Fibroblast of villous mesenchyme (primary cell): ENCODE data around the gene PDXK. TPM values are rescaled to one million over a fixed set of nuclear protein-coding genes. Genes with fewer than 3 reads are reported as not detected.

Experiments used
- DNase-seq: peaks from one replicate; pipeline ENCODE4 v3.0.0-alpha.2; 2010; ENCODE audit warnings: low read depth
- H3K4me3 ChIP-seq: 2 replicates; pipeline ENCODE4 v1.5.1; 2011; ENCODE audit warnings: low read depth, mild to moderate bottlenecking, low read length
- CTCF ChIP-seq: IDR thresholded peaks from 2 replicates; pipeline ENCODE4 v1.5.1; 2012; ENCODE audit warnings: low read depth, mild to moderate bottlenecking, low read length; ENCODE audit not compliant: insufficient read depth
- total RNA-seq: library from RNA; depleted of rRNA; stranded (reverse); fragments of >200 nt; gene quantifications from 2 replicates; pipeline ENCODE4 v1.2.3, GENCODE V29; 2012

PDXK gene
- total RNA-seq, 1 donor: 88.1 TPM

- peak; percentile 61 for DNase-seq
- no peak overlapping the region for H3K4me3 ChIP-seq
- no peak for TF ChIP-seq CTCF
These were observed 48.0 kb downstream of the PDXK start for GRCh38 chr21:43766734-43767497.

- H3K4me3 ChIP-seq: no peak overlapping the region
- no peak for DNase-seq
- no peak for TF ChIP-seq CTCF
These were observed 48.6 kb downstream of the PDXK start for GRCh38 chr21:43767498-43767983.

- DNase-seq: peak; percentile 91
- no peak for TF ChIP-seq CTCF
These were observed 49.3 kb downstream of the PDXK start for GRCh38 chr21:43767984-43768867.

GRCh38 chr21:43768868-43769167 is 49.9 kb downstream of the PDXK start:
- no peak for DNase-seq
- no peak for TF ChIP-seq CTCF

More at GRCh38 chr21:43767984-43768867, 49.3 kb downstream of the PDXK start:
- no peak overlapping the region for H3K4me3 ChIP-seq

GRCh38 chr21:43769325-43769958 is 50.5 kb downstream of the PDXK start:
- no peak for TF ChIP-seq CTCF
- no peak for DNase-seq
- H3K4me3 ChIP-seq: no peak overlapping the region

More at GRCh38 chr21:43768868-43769167, 49.9 kb downstream of the PDXK start:
- no peak overlapping the region for H3K4me3 ChIP-seq

GRCh38 chr21:43770066-43770655 is 51.2 kb downstream of the PDXK start:
- no peak overlapping the region for H3K4me3 ChIP-seq
- no peak for DNase-seq
- TF ChIP-seq CTCF: no peak
